Ammon's horn (tissue), 1 donor: ENCODE results near the gene DNMT3A.

Experiments used
- DNase-seq: peaks from one replicate; pipeline ENCODE4 v3.0.0-alpha.2; 2016; ENCODE audit warnings: low spot score

The DNMT3A gene

GRCh38 chr2:25324905-25325592 is 16.7 kb downstream of the DNMT3A start:
- DNase-seq = peak; percentile 79

- DNase-seq = no peak
These were observed 17.5 kb downstream of the DNMT3A start for GRCh38 chr2:25324251-25324650.

DNA sequence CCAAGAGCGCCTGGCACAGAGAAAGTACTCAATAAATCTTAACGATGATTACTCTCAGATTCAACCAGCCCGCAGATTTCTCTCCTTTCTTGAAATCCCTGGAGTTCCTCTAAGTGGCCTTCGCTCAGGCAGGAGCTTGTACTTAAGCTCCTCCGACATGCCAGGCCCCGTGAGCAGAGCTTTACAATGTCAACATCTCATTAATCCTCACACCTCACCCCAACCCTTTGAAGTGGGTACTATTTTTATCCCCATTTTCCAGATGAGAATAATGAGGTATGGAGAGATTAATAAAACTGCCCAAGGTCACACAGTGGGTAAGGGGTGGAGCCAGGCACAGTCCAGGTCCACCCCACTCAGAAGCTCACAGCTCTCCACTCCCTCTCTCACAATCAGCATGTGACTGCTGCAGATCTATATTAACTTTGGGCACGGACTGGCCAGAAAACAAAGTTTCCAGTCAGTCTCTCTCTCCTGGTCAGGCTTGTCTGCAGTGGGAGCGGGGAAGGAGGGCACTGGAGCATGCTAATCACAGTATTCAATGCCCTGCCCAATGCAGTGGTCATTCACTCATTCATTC is 18.0 kb downstream of the DNMT3A start:
- DNase-seq = no peak

DNA sequence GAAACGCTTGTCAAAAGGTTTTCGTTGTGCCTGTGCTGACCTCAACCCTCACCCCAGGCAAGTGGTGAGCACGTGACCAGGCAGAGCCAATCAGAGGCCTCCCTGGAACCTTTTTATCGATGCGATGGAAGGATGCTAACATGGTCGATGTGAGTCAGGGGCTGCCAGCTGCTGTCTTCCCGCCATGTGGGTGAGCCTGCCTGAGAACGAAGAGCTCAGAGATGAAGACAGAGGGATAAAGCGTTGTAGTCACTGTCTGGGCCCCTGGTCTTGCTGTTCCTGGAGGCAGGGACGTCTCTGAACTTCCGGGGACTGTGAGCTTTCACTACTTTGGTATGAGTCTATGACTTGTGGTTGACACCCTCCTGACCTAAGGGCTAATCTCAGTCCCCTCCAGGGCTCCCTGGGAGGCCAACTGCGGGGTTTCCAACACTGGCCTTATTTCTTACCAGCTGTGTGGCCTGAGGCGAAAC is 18.6 kb downstream of the DNMT3A start:
- DNase-seq = no peak

DNA sequence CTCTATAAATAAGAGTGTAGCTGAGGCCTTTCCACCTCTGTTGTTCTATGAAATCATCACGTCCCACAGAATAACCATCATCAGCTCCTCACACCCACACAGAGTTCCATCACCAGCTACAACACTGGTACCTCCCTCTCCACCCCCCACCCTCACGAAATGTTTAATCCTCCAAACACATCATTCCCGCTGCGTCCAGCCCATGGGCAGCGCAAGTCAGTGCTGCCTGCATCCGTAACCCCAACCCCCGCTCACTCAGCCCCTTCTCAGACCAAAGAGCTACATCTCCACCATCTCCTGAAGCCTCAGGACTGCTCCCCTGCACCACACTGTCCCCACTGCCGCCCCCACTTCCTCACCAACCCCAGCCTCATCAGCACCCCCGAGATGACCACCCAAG is 19.4 kb downstream of the DNMT3A start:
- no peak for DNase-seq

DNA sequence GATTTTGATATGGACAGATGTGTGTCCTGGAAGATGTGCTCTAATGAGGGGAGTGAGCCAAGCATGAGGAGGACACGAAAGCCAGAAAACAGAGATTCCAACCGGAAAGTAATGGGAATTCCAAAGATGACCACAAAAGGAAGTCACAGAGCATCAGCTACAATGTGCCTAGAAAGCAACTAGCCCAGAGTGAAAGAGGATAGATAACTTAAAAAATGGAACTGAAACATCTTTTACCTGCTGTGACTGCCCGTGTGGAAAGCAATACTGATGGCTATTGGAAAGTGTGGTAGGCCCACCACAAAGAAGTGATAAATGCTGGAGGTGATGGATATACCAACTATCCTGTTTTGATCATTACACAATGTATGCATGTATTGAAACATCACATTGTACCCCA is 21.6 kb downstream of the DNMT3A start:
- DNase-seq = no peak

DNA sequence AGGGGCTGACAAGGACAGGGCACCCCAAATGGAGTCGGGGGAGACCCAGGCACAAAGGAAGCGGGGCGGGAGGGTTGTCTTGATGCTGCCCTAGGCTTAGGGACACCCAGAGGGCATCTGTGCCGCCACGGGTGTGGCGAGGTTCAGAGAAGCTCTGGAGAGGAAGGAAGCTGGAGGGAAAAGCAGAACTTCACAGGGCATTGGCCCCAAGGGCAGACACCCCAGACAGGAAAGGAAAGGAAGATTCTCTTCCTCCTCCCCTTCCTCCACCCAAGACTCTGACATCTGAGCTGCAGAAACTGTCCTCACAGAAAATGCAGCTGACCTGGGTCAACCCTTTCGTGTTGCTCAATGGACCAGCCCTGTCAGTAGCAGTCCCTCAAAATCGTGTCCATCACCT is 25.6 kb downstream of the DNMT3A start:
- peak; percentile 73 for DNase-seq

- DNase-seq = no peak
These were observed 26.4 kb downstream of the DNMT3A start for GRCh38 chr2:25315316-25315680.

DNA sequence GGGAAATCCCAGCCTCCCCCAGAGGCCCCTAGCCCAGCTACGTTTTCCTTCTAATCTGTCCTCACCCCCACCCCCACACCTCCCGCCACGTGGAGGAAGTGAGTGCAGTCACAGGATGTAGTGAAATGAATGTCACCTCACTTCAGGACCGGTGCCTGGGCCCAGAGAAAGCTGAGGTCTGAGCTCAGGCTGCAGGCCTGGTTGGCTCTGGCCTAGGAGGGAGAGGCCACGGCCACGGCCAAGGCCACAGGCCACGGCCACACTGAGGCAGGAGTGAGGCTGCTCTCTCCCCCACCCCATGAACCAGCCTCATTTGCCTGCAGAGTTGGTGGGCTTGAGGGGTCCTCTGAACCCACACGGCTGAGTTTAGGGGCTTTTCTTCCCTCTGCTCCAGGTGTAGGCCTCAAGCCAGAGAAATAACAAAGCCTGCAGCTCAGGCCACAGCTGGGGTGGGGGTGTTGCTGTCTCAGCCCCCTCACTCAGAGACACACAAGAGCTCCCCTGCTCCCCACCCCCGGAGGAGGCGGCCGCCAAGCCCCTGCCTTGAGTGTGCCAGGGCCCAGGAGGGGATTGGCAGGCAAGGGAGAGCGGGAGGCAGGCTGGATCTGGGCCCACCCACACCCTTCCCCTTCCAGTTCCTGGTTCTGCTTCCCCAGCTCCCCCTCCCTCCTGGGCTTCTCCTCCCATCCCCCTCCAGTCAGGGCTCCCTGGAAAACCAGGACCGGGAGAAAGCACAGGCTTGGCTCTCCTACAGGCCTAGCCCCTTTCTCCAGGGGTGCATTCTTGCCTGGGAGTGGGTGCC is 27.0 kb downstream of the DNMT3A start:
- DNase-seq = peak; percentile 89

- no peak for DNase-seq
These were observed 27.8 kb downstream of the DNMT3A start for GRCh38 chr2:25313711-25314513.

DNA sequence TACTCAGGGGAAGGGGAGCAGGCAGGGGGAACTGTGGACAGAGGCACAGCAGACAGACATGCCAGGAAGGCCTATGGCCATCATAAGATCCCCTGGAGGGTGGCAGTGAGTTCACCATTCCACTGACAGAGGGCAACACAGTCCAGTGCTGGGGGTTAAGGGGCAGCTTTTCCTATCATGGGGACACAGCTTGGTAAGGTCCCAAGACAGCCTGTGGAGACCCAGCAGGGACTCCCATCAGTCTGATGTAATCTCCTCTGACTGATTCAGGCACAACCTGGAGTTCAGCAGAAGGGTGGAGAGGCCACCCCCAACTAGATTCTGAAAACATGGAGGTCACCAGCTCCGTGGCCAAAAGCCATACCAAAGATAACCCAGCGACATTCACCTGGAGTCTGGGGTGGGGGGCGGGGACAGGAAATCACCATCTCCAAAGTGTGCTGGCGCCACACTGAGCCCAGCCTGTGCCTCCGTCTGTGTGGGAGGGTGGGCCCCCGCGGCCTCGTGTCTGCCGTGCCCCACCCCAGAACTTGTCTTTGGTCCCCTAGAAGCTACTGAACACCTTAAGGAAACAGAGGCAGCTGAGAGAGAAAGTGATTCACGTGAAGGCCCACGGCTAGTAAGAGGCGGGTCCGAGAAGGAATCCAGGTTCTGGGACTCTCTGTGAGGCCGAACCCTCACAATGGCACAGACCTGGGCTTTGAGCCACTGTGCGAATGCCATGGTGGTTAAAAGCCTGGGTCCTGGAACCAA is 28.6 kb downstream of the DNMT3A start:
- no peak for DNase-seq

DNA sequence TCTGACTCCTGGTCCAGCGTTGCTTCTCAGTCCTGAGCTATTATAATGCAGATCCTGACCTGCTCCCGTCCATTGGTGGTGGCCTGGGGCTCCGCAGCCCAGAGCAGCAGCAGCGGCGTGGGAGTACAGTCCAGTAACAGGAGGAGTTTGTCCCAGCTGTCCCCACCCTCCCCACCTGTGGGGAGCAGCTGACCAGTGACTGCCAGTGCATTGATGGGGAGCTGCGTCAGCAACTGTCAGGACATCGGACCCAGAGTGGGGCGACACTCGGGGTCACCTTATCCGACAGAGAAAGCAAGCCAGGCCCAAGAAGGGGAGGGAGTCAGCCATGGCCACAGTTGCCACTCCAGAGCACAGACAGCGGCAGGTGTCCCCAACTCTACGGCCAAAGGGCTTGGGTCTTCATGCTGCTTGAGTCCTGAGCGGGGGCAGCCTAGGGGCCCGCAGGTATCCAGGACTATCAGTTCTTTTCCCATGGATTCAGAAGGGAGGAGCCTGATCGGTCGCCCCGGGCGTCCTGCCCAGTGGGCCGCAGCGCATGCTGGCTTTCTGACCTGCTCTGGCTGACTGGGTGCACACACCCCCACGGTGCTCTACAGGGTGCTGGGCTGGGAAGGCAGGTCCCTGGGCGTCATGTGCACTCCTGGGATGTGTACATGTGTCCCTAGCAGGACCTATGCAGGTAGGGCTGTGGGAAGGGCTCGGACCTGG is 29.7 kb downstream of the DNMT3A start:
- DNase-seq = no peak

GRCh38 chr2:25310965-25311864 is 30.5 kb downstream of the DNMT3A start:
- DNase-seq = peak; percentile 61

DNA sequence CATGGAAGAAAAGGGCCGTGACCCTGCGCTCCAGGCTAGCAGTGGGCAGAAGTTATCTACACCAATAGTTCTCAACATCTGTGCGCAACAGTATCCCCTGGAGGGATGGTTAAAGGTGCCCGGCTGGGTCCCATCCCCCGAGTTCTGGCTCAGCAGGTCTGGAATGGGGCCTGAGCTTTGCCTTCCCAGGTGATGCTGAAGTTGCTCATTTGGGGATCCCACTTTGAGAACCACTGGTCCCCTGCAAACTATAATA is 31.1 kb downstream of the DNMT3A start:
- no peak for DNase-seq

DNA sequence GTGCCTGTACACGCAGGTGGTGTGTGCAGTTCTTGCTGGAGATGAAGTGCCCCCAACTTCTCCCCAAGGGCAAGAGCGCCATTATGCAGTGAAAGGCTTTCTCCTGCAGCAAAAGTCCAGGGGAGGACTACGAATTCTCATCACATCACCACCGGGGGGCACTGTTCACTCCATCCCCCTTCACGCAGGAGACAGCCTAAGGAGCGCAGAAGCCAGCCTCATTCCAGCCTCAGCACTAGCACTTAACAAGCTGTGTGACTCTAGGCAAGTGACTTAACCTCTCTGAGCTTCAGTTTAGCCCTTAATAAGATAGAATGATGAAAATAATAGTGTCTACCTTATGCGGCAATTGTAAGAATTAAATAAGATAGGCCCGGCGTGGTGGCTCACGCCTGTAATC is 32.3 kb downstream of the DNMT3A start:
- peak; percentile 86 for DNase-seq

DNA sequence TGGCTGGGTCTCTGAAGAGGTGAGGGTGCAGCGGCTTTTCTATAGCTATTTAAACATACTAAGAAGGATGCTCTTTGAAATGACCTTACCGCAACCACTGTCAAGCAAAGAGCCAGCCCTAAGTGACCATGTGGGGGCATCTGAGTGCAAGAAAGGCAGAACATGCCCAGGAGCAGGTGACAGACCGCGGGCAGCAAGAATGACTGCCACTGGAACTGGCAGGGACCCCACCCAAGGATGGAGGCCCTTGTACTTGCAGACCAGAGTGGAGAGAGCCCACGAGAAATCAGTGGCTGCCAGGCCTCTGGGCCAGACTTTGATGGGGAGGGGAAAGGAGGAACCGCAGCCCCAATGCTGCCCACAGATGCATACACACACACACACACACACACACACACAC is 33.1 kb downstream of the DNMT3A start:
- peak; percentile 49 for DNase-seq

DNA sequence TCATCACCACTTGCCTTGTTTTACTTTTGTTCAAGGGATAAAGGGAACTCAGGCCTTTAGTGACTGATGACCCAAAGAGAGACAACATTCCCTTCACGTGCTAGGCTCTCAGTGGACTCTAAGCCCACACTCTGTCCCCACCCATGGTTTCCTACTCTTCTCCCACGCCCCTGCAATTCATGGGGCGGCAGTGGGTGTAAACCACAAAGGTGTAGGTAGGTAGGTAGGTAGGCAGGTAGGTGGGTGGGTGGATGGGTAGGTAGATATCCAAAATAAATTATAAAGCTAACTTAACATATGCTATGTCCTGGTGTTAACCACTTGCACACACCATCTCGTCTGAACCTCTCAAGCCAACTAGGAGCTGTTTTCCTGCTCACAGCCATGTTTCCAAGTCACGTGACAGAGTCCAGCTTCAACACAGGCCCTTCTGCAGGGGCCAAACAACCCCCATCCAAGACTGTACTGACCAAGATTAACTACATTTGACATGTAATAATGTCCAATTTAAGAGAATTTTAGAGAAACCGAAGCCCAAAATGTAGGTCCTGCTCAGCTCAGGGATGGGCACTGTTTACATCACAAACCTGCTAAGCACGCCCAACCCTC is 33.7 kb downstream of the DNMT3A start:
- peak; percentile 54 for DNase-seq

DNA sequence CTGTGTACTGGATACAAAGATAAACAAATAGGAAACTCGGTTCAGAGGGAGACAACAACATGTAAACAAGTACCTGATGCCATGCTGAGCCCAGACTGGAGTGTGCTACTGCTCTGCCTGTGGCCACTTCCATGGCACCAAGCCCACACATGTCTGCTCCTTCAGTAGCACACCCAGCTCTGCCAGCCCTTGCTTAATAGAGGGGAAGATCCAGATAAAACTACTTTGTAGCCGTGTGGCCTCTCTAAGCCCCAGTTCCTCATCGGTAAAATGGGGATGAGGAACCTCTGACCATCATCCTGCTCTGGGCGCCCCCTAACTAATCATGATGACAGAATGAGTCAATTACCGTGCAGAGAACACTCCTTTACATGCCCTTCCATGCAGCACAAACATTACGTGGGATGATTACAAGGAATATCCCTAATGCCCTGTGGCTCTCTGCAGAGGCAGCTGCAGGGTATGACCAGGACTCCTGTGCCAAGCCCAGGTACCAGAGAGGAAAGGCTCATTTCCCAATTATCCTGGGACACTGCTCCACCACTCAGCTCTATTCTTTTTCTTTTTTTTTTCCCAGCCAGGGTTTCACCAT is 34.9 kb downstream of the DNMT3A start:
- peak; percentile 69 for DNase-seq

- DNase-seq = peak; percentile 77
These were observed 36.0 kb downstream of the DNMT3A start for GRCh38 chr2:25305775-25306174.
